GM21529 (cell line): Measurements from ENCODE around the gene SDK1.

Experiments used
- ATAC-seq: cut with Tn5 transposase; IDR thresholded peaks from one replicate; pipeline ENCODE4 v1.9.1; 2021; ENCODE audit not compliant: unreplicated experiment

SDK1 gene

DNA sequence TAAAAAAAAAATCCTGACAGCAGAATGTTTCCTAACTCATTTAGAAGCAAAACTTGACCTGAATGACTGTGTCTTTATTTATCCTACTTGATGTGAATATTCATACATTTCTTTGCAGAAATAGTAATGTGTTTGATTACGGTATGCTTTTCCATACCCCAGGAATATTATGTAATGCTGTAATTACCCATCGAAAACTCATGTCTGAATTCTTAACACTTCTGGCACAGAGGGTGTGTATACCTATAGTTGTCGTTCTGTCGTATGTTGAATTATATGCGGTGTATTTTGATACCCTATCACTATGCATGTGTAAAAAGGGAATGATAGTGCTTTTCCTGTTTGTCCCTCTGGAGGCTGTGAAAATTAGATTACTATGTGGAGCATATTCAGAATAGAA is 26.6 kb downstream of the SDK1 start:
- ATAC-seq = no peak

DNA sequence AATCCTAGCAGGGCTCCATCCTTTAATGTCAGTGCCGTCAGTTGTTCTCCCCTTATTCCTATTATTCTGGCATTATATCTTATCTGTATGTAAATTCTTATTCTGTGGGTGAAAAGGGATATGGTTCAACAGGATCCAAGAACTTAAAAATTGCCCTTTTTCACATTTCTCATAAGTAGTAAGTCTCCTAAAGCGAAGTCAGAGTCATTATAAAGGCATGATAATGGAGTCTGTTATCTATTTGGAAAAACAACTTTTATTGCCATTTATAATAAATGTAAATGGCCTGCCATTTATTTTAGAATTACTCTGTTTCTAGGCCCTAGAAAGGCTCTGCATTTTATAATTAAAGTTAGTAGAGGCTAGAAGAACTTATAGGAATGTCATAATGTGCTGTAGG is 31.3 kb downstream of the SDK1 start:
- no peak for ATAC-seq

DNA sequence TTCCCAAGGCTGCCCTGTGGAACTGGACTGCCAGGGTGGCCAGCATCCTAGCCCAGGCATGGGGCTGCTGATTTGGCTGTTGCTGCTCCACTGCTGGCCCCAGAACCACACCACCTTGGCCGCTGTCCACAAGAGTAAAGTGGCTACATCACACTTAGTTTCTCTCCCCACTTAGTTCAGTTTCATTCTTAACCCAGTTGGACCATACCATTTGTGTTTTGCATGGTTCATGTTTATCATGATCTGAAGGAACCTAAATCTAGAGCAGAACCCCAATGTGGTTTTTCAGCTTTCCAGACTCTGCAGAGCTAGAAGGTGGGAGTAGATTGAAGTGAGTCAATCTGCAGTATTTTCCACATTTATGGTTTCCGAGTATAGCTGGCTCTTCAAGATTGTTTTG is 32.8 kb downstream of the SDK1 start:
- ATAC-seq = no peak

DNA sequence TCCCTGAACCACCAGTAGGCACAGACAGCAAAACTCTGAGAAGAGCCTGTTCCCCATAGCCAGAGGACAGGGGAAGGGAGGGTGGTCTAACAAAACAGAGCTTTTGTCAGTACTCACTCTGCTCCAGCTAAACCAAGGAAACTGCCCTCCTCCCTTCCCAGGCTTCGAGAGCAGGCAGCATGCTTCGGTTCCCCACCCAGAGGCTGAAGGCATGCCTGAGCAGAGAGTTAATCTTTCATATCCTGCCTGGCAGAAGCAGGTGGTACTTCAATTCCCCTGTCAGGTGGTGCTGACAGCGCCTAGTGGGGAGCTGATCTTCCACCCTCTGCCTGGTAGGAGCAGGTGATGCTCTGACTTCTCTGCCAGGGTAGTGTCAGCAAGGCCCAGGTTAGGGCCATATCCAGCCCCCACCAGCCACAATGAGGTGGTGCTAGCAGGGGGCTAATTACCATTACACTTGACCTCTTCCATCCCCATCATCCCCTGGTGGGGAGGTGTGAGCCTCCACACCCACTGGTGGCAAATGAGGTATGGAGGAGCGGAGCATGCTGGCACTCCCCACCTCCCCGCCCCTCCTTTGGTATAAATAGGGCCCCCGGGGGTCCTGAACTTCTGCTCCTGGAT is 35.1 kb downstream of the SDK1 start:
- ATAC-seq = no peak

DNA sequence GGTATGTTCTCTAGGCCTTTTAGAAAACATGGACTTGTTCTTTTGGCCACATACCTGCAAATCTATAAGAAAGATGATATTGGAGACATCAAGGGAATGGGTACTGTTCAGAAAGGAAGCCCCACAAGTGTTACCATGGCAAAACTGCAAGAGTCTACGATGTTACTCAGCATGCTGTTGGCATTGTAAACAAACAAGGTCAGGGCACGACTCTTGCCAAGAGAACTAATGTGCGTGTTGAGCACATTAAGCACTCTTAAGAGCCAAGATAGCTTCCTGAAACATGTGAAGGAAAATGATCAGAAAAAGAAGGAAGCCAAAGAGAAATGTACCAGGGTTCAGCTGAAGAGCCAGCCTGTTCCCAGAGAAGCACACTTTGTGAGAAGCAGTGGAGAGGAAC is 37.1 kb downstream of the SDK1 start:
- no peak for ATAC-seq

DNA sequence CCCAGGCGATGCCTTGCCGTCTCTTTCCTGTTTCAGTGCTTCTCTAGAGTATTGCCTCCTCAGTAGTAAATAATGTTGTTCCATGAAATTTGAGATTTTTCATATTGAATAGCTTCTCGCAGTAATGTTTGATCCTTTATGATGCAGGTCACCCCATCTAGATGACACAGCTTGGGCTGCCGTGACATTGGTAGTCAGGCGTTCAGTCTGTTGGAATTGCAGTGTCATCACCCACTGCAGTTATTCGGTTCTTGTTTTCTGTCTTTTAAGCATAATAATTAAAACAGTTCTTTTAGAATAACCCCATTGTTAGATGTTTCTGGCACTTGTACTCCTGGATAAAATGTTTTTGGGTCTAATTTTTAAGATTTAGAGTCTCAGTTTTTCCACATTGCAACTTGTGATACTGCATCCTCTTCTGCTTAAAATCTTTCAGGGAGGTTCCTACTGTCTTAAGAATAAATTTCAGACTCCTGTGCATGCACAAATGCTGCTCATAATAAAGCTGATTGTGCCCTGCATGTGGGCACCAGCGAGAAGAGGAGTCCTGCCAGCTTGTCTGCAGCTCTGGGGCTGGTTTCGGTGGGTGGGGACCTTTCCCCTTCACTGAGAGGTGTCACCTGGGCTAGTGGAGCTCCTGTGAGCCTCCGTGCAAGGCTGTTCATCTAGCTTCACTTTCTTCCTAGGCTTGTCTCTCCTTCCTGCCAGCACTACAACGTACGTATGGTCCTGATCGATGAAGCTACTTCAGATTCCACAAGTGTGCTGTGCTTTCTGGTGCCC is 44.8 kb downstream of the SDK1 start:
- no peak for ATAC-seq

DNA sequence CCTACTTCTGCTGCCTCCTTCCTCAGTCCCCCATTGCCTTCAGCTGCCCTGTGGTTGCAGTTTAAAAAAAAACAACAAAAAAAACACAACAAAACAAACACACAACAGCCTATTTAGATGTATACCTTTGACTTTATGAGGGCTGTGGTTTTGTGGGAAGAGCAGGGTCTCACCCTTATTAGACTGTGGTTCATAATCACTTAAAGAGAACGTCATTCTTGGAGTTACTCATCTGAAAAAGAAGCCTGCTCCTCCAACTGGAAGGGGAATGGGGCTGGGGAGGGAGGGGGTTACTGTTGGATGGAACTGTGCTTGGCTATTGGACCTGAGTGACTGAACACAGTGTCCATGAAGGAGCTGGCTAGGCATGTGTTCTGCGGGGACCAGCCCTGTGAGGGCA is 48.1 kb downstream of the SDK1 start:
- ATAC-seq = no peak

DNA sequence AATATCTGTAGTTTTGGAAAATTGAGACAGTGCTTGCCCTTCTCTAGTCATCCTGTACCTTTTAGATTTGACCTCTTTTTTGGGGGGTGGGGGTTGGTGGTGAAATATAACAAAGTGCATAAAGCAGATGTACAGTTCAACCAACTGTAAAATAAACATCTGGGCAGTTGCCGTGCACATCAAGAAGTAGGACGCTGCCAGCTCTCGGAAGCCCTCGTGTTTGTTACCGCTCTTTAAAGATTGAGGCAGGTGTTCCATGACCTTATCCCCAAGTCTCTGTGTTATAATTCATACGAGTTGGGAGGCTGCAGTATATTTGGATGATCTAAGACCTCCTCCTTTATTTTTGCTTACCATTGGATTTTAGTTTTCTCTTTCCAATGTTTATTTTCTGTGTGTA is 55.1 kb downstream of the SDK1 start:
- ATAC-seq = no peak

DNA sequence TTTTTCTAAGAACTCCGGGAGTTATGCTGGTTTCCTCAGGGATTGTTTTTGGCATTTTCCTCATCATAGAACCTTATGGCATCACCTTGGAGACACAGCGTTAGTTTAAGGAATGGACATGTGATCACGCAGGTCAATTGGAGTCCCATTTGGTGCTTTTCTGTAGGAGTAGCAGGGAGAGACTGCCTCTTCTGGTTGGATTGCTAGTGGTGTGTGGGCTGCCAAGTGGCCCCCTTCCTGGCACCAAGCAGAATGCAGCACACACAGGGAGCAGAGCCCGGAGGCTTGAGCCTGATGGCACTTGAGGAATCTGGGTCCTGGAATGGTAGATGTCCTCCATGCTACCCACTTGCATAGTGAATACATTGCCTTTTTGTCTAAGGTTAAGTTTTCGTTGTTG is 57.9 kb downstream of the SDK1 start:
- ATAC-seq = no peak

DNA sequence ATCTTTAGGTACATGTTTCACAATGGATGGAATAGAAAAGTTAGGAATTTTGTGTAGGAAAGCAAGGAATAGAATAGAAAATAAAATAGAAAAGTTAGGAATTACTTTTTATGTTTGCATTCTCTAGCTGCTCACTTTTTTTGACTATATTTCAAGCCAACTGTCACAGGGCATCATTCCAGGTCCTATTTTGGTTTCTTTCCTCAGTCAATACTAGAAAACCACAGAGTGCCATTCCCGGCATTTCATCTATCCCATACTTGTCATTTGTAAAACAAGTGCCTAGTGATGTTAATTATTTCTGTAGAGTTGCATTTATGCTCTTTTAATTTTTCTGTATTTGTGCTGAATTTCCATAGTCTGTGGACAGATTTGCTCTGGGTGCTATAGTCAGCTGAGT is 66.2 kb downstream of the SDK1 start:
- no peak for ATAC-seq

DNA sequence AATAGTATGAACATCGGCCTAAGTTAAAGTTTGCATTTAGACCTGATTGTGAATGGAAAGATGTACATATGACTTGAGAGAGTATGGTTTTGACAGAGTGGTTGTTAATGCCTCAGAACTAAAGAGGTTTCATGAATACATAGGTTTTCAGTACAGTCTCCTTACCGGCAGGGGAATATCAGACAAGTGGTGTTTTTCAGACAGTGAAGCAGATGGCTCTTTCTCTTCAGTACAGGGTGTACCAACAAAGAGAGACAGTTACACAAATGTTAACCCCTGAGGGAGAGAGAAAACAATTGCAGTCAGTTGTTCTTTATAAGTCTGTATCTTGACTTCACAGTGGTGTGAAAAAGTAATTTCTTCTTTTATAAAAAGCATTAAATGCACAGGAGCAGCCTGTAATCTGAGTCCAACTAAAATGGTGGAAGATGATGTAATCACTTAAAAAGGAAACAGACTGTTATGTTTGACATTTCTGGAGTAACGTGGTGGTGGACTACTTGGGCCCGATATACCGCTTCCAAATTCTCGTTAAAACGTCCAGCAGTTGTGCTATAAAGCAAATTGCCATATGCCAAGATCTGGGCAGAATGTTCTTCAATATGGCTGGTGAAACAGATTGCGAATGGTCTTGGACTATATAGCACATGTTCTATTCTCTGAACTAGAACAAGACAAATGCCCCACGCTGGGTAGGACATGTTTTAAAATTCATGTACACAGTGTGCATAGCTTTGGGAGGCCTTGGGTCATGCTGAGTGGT is 69.2 kb downstream of the SDK1 start:
- ATAC-seq = no peak

DNA sequence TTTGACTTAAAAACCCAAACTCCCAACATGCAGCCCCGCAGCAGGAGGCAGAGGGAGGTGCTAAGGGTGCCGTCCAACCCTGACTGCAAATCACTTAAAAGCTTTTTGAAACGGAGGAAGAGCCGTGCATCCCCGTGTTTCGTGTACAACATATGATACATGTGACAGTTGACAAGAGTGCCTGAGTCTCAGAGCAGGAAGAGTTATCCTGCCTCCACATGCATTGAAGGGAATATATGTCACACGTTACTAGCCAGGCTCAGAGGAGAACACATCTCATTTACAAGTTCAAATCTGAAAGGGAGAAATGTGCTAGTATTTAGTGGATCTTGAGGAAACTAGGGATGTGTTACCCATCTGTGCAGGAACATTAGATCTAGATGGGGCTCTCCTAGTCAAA is 69.9 kb downstream of the SDK1 start:
- no peak for ATAC-seq

DNA sequence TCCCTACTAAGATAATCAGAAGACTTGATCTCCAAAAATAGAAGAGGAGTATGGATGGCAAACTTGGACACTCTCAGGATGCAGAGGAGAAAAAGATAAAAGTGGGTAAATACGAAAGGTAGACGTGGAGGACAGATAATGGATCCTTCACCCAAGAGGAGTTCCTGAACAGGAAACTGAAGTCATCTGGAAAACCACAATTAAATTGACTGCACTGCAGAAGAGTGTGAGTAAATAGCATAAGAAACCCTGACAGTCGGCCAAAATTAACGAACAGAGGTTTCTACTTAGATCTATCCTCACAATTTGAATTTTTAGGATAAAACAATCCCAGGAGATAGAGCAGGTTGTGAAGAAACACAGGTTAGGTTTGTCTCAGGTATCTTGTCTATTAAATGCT is 70.5 kb downstream of the SDK1 start:
- ATAC-seq = no peak

DNA sequence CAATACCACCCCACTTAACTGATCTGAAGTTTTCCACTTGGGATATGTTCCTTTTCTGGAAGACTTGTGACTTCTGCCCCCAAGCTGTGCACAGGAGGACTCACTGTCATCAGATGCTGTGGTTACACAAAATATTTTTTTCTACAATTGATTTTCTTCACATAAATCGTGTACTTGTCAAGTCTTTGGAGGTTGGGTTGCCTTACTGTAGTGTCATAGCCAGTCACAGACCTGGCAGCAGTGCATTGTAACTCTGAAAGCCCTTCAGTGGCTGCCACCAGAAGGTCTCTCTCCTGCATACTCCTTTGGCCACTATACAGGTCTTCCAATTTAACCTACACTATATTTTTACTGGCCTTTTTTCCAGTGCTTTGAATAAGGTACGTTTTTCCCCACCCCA is 73.2 kb downstream of the SDK1 start:
- ATAC-seq = no peak

DNA sequence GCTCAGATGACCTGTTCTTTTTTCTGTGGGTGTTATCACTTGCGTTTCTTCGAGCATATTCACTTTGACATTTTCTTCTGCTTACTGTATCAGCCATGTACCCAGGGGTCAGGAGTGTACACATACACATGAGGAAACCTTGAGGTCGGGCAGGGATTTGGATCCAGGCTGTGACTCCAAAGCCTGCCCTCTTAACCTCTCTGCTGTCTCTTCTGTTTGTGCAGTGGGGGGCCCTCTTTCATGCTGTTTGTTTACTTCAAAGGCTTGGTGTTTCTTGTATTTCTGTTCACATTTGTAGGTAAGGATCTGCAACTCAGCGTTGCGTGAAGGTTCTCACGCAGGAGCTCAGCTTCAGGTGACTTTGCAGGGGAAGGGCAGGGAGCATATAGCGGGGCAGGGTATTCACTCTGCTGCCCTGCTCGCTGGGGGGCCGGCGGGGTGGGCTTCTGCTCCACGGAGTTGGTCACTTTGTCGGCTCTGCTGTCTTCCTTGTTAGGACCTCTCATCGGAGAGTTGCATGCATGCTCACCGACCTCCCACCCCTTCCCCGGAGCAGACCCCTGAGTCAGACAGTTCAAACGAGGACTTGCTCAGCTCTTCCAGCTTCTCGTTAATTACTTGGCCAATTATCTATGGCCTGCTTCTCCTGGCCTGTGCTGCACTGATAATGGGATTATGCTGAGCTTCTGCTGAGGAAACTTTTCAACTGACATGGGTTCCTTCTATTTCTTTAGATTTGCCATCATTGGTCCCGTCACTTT is 77.5 kb downstream of the SDK1 start:
- no peak for ATAC-seq

DNA sequence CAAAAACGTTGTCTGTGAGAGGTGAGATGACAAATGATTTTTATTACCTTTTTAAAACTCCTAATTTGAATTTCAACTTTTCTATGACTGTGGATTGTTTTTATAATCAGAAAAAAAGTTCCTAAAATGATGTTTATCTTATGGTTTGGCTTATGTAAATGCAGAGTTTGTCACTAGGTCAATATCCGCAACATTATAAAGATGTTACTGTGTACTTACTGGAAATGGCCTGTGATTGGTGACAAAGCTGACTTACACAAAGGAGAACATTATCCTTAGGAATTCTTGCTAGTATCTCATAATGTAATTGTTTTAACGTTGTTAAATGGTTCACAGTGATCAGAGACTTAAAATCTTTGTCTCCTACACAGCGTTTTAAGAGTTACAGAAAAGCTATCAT is 79.0 kb downstream of the SDK1 start:
- no peak for ATAC-seq

DNA sequence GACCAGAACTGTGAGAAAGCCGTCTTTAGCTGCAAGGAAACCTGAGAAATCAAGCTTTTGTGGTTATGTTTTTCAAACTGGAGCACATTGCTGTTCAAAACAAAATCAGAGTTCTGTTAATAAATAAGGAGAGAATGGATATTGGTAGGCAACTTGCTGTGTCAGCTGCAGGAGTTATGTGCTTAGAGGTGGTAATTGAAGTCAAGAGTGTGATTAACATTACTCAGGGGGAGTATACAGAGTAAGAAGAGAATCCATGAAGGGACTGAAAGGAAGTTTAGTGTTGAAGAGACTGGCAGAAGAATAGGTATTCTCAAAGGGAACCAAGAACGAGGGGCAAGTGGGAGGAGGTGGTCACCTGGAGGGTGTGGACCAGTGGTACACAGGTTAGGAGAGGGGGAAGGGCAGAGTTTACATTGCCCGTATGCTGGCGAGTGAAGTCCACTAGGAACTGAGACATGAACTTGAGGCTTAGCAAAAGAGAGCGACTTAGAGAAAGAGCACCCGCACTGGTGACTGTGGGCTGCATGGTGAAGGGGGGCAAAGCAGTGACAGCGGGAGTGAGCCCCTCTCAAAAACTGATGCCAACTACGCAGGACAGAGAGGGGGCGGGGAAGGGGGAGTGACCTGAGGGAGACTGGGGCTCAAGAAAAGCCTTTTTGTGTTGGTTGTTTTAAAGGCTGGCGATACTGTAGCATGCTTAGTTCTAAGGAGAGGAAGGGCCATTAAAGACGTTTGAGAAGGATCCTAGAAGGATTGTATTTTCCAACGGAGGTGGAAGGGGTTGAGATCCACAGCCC is 80.0 kb downstream of the SDK1 start:
- no peak for ATAC-seq

DNA sequence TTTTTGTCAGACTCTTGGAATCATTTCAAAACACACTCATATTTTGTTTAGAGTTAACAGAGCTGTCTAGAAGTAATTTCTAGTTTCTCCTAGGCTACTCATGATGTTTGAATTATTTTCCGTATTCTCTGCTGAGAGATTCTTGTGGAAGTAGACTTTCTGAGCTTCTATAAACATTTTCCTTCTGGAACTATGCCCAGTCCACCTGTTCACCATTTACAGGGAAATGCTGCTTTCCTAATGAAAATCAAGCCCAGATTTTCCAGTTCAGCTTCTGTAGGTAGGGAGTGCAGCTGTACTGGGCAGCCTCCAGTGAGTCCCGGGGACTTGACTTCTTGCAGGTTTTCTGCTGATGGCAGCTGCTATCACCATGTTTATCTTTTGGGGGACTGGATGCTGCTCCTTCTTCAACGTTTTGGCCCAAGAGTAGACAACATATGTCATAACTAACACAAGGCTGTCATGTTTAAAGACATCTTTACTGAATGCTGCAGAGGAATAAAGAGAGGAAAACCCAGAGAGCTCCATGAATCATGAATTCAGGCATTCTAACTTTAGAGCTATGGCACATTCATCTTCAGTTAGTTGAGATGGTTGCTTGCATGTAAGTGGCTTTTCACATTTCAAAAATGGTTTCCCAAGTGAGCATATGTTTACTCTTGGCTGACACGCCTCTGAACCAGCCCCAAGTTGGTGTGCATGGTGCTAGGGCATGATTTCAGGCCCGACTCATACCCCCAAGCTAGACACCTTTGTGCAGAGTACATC is 85.6 kb downstream of the SDK1 start:
- ATAC-seq = no peak

DNA sequence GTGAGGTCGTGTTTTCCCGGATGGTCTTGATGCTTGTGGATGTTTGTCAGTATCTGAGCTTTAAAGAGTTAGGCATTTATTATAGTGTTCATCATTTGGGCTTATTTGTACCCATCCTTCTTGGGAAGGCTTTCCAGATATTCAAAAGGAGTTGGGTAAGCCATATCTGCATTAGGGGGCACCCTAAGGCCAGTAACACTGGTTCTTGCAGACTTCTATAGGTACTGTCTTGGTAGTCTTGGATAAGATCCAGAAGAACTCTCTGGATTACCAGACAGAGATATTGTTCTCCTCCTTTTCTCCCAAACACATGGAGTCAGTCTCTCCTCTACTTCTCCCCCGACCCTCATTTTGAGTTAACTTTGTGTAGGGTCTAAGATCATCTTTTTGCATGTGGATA is 92.8 kb downstream of the SDK1 start:
- ATAC-seq = no peak

DNA sequence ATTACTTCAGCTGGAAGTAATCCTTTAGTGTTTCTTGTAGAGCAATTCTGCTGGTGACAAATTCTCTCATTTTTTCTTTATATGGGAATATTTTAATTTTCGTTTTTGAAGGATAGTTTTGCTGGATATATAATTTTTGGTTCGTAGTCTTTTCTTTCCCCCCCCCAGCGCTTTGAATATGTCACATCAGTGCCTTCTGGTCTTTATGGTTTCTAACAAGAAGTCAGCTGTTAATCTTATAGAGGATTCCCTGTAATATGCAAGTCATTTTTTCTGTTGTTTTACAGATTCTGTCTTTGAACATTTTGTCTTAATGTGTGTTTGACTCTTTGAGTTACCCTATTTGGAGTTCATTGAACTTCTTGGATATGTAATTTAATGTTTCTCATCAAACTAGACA is 96.3 kb downstream of the SDK1 start:
- no peak for ATAC-seq
